GM19240 (cell line): Measurements from ENCODE around the gene EXD3.
"Not testable (repeated sequence)": the region's sequence is repeated elsewhere in the genome, so short reads cannot be mapped to it uniquely, and the experiment has no call there.

Source experiments
- DNase-seq: peaks from one replicate; pipeline ENCODE4 v3.0.0; 2011; ENCODE audit warnings: low spot score; ENCODE audit not compliant: insufficient read length

EXD3 gene

GRCh38 chr9:137348769-137349470, 74.0 kb downstream of the EXD3 start:
- no peak for DNase-seq

- DNase-seq: no peak
These were observed 75.0 kb downstream of the EXD3 start for GRCh38 chr9:137347928-137348327.

- no peak for DNase-seq
These were observed 80.5 kb downstream of the EXD3 start for GRCh38 chr9:137342482-137342881.

GRCh38 chr9:137341227-137341626, 81.7 kb downstream of the EXD3 start:
- no peak for DNase-seq

- DNase-seq: not testable (repeated sequence)
These were observed 83.0 kb downstream of the EXD3 start for GRCh38 chr9:137339908-137340462.

GRCh38 chr9:137339045-137339907, 83.7 kb downstream of the EXD3 start:
- DNase-seq: no peak

GRCh38 chr9:137336735-137337134, 86.2 kb downstream of the EXD3 start:
- no peak for DNase-seq

- no peak for DNase-seq
These were observed 89.8 kb downstream of the EXD3 start for GRCh38 chr9:137333016-137333671.

- no peak for DNase-seq
These were observed 91.0 kb downstream of the EXD3 start for GRCh38 chr9:137331929-137332328.

GRCh38 chr9:137330689-137331088, 92.3 kb downstream of the EXD3 start:
- no peak for DNase-seq

GRCh38 chr9:137329590-137329989, 93.4 kb downstream of the EXD3 start:
- DNase-seq: not testable (repeated sequence)

GRCh38 chr9:137327641-137328550, 95.1 kb downstream of the EXD3 start:
- not testable (repeated sequence) for DNase-seq

GRCh38 chr9:137326445-137327065, 96.4 kb downstream of the EXD3 start:
- no peak for DNase-seq

- DNase-seq: no peak
These were observed 97.2 kb downstream of the EXD3 start for GRCh38 chr9:137325799-137326198.

GRCh38 chr9:137325124-137325523, 97.8 kb downstream of the EXD3 start:
- DNase-seq: no peak

- no peak for DNase-seq
These were observed 99.2 kb downstream of the EXD3 start for GRCh38 chr9:137323531-137324331.

GRCh38 chr9:137321726-137322361, 101.1 kb downstream of the EXD3 start:
- DNase-seq: no peak

- no peak for DNase-seq
These were observed 102.2 kb downstream of the EXD3 start for GRCh38 chr9:137320555-137321384.
